ENCODE results near the gene UNC80.
A peak's percentile ranks its signal among the peaks of the same experiment; 100 is the strongest.

UNC80 gene

GRCh38 chr2:209976698-209977385 lies 205.2 kb downstream of the UNC80 start:
- DNase-seq = no peak

GRCh38 chr2:209977386-209978239 lies 206.0 kb downstream of the UNC80 start:
- DNase-seq = peak; percentile 26

GRCh38 chr2:209984291-209984690 lies 212.7 kb downstream of the UNC80 start:
- no peak for DNase-seq

GRCh38 chr2:209985874-209986273 lies 214.2 kb downstream of the UNC80 start:
- DNase-seq = no peak

GRCh38 chr2:209986415-209986814 lies 214.8 kb downstream of the UNC80 start:
- no peak for DNase-seq

GRCh38 chr2:209988010-209988409 lies 216.4 kb downstream of the UNC80 start:
- no peak for DNase-seq

GRCh38 chr2:209990838-209991237 lies 219.2 kb downstream of the UNC80 start:
- no peak for DNase-seq

GRCh38 chr2:209993968-209994367 lies 222.3 kb downstream of the UNC80 start:
- no peak for DNase-seq

GRCh38 chr2:209998596-209998995 lies 227.0 kb downstream of the UNC80 start:
- no peak for DNase-seq

- DNase-seq = no peak
Observed at GRCh38 chr2:210000464-210001324, 229.1 kb downstream of the UNC80 start.

GRCh38 chr2:210002158-210003157 lies 230.8 kb downstream of the UNC80 start, which contains the start of gene RPE:
TSS of gene RPE (plus strand) at chr2:210002638. CDS start at chr2:210002662, 24 bp downstream.
- peak; percentile 98 for DNase-seq

GRCh38 chr2:210003359-210003758 lies 231.7 kb downstream of the UNC80 start:
- no peak for DNase-seq

- DNase-seq = no peak
Observed at GRCh38 chr2:210004881-210005280, 233.2 kb downstream of the UNC80 start.

- no peak for DNase-seq
Observed at GRCh38 chr2:210007895-210008294, 236.3 kb downstream of the UNC80 start.

GRCh38 chr2:210009126-210009525 lies 237.5 kb downstream of the UNC80 start:
- DNase-seq = peak; percentile 51

GRCh38 chr2:210009896-210010295 lies 238.3 kb downstream of the UNC80 start:
- DNase-seq = no peak

- no peak for DNase-seq
Observed at GRCh38 chr2:210020138-210020537, 248.5 kb downstream of the UNC80 start.

GRCh38 chr2:210022824-210023223 lies 251.2 kb downstream of the UNC80 start:
- no peak for DNase-seq

GRCh38 chr2:210027608-210028007 lies 256.0 kb downstream of the UNC80 start:
- DNase-seq = no peak

- no peak for DNase-seq
Observed at GRCh38 chr2:210028178-210028577, 256.5 kb downstream of the UNC80 start.

- no peak for DNase-seq
Observed at GRCh38 chr2:210034087-210034683, 262.6 kb downstream of the UNC80 start.

All from activated CD4-positive, alpha-beta T cell treated with anti-CD3 and anti-CD28 coated beads, Interleukin-2, amount 50 U/mL, for 16 hours (primary cell).